Esophagus squamous epithelium (tissue), 5 donors: ENCODE results near the gene GLP2R. TPM values are rescaled to one million over a fixed set of nuclear protein-coding genes. Genes with fewer than 3 reads are reported as not detected.

ENCODE experiments used
- DNase-seq: peaks from one replicate; lab custom pipeline; 2025; lab: John Stamatoyannopoulos, UW
- H3K27ac ChIP-seq, 4 donors: fragments of 200-600 bp; sonication (generic); one replicate each; pipeline ENCODE4 v1.5.1; 2016 to 2019; ENCODE audit warnings: mild to moderate bottlenecking in 1 of 4
- H3K27me3 ChIP-seq, 4 donors: fragments of 200-600 bp; sonication (generic); 1 replicate in 3 of 4; 2 replicates in 1 of 4; pipeline versions ENCODE4 v1.5.1 to v1.6.0; 2017 to 2021; ENCODE audit warnings: antibody characterized with exemption in 1 of 4
- H3K36me3 ChIP-seq, 3 donors: fragments of 200-600 bp; sonication (generic); one replicate each; pipeline ENCODE4 v1.5.1; 2016 to 2019
- H3K4me1 ChIP-seq, 3 donors: fragments of 200-600 bp; sonication (generic); one replicate each; pipeline ENCODE4 v1.5.1; 2017 to 2019
- H3K4me3 ChIP-seq, 4 donors: fragments of 200-600 bp; sonication (generic); 1 replicate in 3 of 4; 2 replicates in 1 of 4; pipeline ENCODE4 v1.5.1; 2016 to 2019; ENCODE audit warnings: mild to moderate bottlenecking in 2 of 4, moderate library complexity in 1 of 4
- H3K9me3 ChIP-seq, 3 donors: fragments of 200-600 bp; sonication (generic); one replicate each; pipeline ENCODE4 v1.5.1; 2016 to 2019
- POLR2A ChIP-seq, 4 donors: fragments of 450-650 bp; IDR thresholded peaks; one replicate each; pipeline ENCODE4 v1.6.1; 2017; ENCODE audit warnings: antibody characterized with exemption in 4 of 4, mild to moderate bottlenecking in 4 of 4, moderate library complexity in 3 of 4
- WGBS, 2 donors: methylation state at CpG; one replicate each; pipeline ENCODE4 v1.1.5; 2018; 5-methylcytosine and 5-hydroxymethylcytosine counted together
- intact Hi-C: fragments of 100-400 bp; cut with DNase I; formaldehyde crosslinking; loops from one replicate; pipeline ENCODE4 v1.15.0; 2022
- total RNA-seq, 4 donors: library from RNA; depleted of rRNA; stranded (reverse); fragments of >200 nt; gene quantifications; one replicate each; pipeline ENCODE4 v1.1.0, GENCODE V29; 2016
- TF ChIP-seq, protein P1 (sequence below), 6 experiments: fragments of 450-650 bp in 4 of 6; fragments of 200-600 bp in 2 of 6; sonication (generic) in 2 of 6; IDR thresholded peaks; one replicate each; pipeline ENCODE4 v1.5.1; 2016 to 2019; ENCODE audit warnings: antibody characterized with exemption in 6 of 6, mild to moderate bottlenecking in 4 of 6, moderate library complexity in 4 of 6
- donor health status: DM: yes; HTN: yes; CAD: no.

Gene GLP2R
- total RNA-seq, 4 donors from 2014 or later = 0.21 to 0.95 (median 0.31) TPM; not detected in 1

DNA sequence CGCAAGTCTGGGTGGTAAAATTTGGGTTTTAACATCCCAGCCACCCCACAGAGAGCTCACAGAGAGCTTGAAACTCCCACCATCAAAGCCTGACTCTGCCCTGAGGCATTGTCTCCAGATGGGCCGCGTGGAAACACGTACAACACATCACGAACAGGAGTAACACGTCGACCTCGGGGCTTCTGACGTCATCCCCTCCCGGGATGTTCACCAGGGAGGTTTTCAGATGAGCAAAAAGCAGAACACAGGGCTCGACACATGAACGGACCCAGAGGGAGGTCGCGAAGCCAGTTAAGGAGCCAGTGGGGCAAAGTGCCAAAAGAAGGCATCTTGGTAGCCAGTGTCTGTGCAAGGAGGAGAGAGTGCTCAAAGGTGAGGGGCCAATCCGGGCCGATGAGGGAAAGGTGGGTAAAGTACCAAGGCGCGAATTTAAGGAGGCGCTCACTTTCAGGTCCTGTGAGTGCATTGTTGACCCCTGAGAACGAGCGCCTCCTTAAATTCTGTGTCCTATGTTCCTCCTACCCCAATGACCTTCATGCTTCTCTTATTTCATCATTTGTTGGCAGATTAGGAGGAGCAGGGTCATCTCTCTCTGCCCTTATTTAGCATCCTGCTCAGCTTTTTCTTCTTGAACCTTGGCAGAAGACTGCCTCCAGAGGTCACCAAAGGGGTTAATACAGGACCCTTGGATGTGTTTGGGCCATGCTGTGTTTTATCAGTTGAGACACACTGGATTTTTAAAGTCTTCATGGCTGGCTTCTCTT lies 73.7 kb downstream of the GLP2R start:
- Histone ChIP-seq H3K27me3 (no peaks in the 10 kb centered on the region), H3K36me3 (no peaks in the 10 kb centered on the region), H3K4me3 (no peak overlapping the region), H3K27ac (peak overlapping the region in 1 of 4 donors; percentile 34), H3K9me3 (no peaks in the 10 kb centered on the region), H3K4me1 (peaks cover 0 to 15% (median 11%) of the 10 kb centered on the region in 3 donors)
- DNase-seq = no peak
- 69 to 79% methylated on average over 16 to 20 of the region's 21 CpGs for WGBS, 2 donors
- TF ChIP-seq, protein P1, sequence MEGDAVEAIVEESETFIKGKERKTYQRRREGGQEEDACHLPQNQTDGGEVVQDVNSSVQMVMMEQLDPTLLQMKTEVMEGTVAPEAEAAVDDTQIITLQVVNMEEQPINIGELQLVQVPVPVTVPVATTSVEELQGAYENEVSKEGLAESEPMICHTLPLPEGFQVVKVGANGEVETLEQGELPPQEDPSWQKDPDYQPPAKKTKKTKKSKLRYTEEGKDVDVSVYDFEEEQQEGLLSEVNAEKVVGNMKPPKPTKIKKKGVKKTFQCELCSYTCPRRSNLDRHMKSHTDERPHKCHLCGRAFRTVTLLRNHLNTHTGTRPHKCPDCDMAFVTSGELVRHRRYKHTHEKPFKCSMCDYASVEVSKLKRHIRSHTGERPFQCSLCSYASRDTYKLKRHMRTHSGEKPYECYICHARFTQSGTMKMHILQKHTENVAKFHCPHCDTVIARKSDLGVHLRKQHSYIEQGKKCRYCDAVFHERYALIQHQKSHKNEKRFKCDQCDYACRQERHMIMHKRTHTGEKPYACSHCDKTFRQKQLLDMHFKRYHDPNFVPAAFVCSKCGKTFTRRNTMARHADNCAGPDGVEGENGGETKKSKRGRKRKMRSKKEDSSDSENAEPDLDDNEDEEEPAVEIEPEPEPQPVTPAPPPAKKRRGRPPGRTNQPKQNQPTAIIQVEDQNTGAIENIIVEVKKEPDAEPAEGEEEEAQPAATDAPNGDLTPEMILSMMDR (IDR thresholded peaks at IDR 0.05) = no peak
- no peak for TF ChIP-seq POLR2A (IDR thresholded peaks at IDR 0.05)
- intact Hi-C loops = no loop called here

DNA sequence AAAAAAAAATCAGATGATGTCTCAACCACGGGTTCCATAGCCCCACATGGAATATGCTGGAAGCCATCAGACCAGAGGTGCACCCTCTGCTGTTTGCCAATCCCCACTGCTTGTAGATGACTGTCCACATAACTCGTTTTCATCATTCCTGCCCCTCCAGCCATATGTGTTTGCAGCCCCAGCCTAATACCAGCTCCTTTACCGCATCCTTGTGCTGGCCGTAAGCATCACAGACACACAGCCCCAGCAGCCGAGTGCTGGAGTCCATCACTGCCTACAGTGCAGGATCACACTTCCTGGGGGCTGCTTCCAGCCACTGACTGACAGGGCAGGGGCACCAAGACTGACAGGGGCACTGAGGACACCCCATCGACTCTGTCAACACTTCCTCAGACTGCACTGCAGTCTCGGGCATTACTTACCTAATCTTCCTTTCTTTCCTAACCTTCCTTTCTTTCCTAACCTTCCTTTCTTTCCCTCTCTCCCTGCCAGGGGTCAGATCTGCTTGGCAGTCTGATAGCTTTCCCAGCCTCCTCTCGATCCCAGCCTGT lies 74.4 kb downstream of the GLP2R start:
- Histone ChIP-seq H3K27ac (peak overlapping the region in 2 of 4 donors; percentile 7 to 66), H3K9me3 (no peaks in the 10 kb centered on the region), H3K36me3 (no peaks in the 10 kb centered on the region), H3K4me1 (peaks cover 0 to 15% (median 11%) of the 10 kb centered on the region in 3 donors), H3K27me3 (no peaks in the 10 kb centered on the region), H3K4me3 (no peak overlapping the region)
- WGBS, 2 donors = 24 to 28% methylated on average over 5 to 8 of the region's 8 CpGs
- DNase-seq = no peak
- TF ChIP-seq POLR2A (IDR thresholded peaks at IDR 0.05) = no peak
- TF ChIP-seq, protein P1 (IDR thresholded peaks at IDR 0.05) = no peak
- intact Hi-C loops = no loop called here

DNA sequence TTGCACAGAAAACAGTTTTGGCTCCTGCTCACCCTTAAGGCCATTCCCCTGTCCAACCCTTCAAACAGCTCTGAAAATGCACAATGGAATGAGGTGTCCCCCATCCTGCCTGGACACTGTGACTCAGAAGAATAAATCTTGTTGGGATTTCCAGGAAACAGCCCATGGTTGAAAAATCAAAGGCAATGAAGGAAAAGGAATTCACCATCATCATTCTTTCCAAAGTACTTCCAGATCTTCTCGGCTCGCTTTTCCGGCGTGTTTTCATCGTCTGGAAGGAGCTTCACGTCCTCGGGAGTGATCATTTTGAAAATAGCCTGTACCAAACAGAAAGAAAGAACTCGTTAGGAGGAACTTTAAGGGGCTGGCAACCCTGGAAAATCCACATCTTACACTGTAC lies 75.1 kb downstream of the GLP2R start:
- peak overlapping the region in 1 of 4 donors; percentile 6 for H3K4me3 ChIP-seq
- no peak for TF ChIP-seq POLR2A (IDR thresholded peaks at IDR 0.05)
- TF ChIP-seq, protein P1 (IDR thresholded peaks at IDR 0.05) = no peak
- DNase-seq = no peak
- no peaks in the 10 kb centered on the region for H3K36me3 ChIP-seq
- WGBS, 2 donors = 35 to 58% methylated on average over 7 to 8 of the region's 8 CpGs
- peaks cover 0 to 15% (median 11%) of the 10 kb centered on the region in 3 donors for H3K4me1 ChIP-seq
- H3K27ac ChIP-seq = peak overlapping the region in 3 of 4 donors; percentile 45 to 66 (median 46)
- H3K27me3 ChIP-seq = no peaks in the 10 kb centered on the region
- intact Hi-C loops = no loop called here
- no peaks in the 10 kb centered on the region for H3K9me3 ChIP-seq

DNA sequence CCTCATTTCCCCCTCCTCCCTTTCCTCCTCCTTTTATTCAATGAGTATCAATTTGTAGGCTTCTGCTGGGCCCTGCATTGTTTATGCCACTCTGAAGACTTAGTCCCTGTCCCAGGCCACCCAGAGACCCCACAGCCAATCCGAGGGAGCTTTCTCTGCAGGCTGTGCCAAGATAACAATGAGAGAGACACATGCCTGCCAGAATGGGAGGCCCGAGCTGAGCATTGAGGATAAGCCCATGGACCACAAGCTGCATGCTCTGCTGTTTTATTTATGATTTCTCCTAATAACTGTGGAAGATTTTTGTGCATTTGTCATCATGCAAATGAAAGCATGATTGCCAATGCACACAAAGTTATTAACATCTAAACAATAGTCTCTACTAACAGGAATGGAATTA lies 76.4 kb downstream of the GLP2R start:
- peaks cover 0 to 15% (median 11%) of the 10 kb centered on the region in 3 donors for H3K4me1 ChIP-seq
- DNase-seq = no peak
- H3K36me3 ChIP-seq = no peaks in the 10 kb centered on the region
- H3K27me3 ChIP-seq = no peaks in the 10 kb centered on the region
- 5 to 22% methylated on average over 2 of the region's 2 CpGs for WGBS, 2 donors
- no peaks in the 10 kb centered on the region for H3K9me3 ChIP-seq
- no peak overlapping the region for H3K4me3 ChIP-seq
- intact Hi-C loops = no loop called here
- TF ChIP-seq, protein P1 (IDR thresholded peaks at IDR 0.05) = no peak
- no peak for TF ChIP-seq POLR2A (IDR thresholded peaks at IDR 0.05)
- H3K27ac ChIP-seq = no peak overlapping the region
